Spleen (tissue), 7 donors: ENCODE measurements around the gene FAM83F.

ENCODE experiments used
- POLR2A ChIP-seq, 3 donors: fragments of 450-650 bp; IDR thresholded peaks; one replicate each; pipeline ENCODE4 v1.5.1; 2017; ENCODE audit warnings: antibody characterized with exemption in 3 of 3, mild to moderate bottlenecking in 1 of 3
- POLR2AphosphoS5 ChIP-seq, 3 donors: sonication (generic); formaldehyde crosslinking; IDR thresholded peaks; one replicate each; pipeline ENCODE4 v1.5.1; 2017; ENCODE audit warnings: antibody characterized with exemption in 3 of 3
- TF ChIP-seq, protein P1 (sequence below), 11 experiments: fragments of 200-600 bp in 7 of 11; fragments of 450-650 bp in 4 of 11; sonication (generic) in 4 of 11; IDR thresholded peaks in 8 of 11; conservative IDR thresholded peaks in 3 of 11; 1 replicate in 7 of 11; 2 replicates in 4 of 11; pipeline versions ENCODE4 v1.4.0 to v1.8.0; 2016 to 2021; ENCODE audit warnings: antibody characterized with exemption in 11 of 11, inconsistent platforms in 4 of 11, mild to moderate bottlenecking in 1 of 11
- donor health status: DM: no; HTN: no; CAD: no; lungs with moderate emphysema.
- donor health status: DM: no; HTN: no; CAD: no.
- donor health status: DM: no; HTN: no; CAD: no.

GRCh38 chr22:40002935-40003715, 8.4 kb downstream of the FAM83F start:
- TF ChIP-seq, protein P1, sequence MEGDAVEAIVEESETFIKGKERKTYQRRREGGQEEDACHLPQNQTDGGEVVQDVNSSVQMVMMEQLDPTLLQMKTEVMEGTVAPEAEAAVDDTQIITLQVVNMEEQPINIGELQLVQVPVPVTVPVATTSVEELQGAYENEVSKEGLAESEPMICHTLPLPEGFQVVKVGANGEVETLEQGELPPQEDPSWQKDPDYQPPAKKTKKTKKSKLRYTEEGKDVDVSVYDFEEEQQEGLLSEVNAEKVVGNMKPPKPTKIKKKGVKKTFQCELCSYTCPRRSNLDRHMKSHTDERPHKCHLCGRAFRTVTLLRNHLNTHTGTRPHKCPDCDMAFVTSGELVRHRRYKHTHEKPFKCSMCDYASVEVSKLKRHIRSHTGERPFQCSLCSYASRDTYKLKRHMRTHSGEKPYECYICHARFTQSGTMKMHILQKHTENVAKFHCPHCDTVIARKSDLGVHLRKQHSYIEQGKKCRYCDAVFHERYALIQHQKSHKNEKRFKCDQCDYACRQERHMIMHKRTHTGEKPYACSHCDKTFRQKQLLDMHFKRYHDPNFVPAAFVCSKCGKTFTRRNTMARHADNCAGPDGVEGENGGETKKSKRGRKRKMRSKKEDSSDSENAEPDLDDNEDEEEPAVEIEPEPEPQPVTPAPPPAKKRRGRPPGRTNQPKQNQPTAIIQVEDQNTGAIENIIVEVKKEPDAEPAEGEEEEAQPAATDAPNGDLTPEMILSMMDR (IDR thresholded peaks at IDR 0.05 in 8 of 11, conservative IDR thresholded peaks at IDR 0.05 in 3 of 11): no peak
- TF ChIP-seq POLR2AphosphoS5 (IDR thresholded peaks at IDR 0.05) (no peak), POLR2A (IDR thresholded peaks at IDR 0.05) (no peak)
